B cell (primary cell): ENCODE measurements around the gene FAM25G.

Experiments used
- EZH2 ChIP-seq: IDR thresholded peaks from 2 replicates; pipeline ENCODE4 v1.6.1; 2012; ENCODE audit warnings: borderline replicate concordance, low read depth, mild to moderate bottlenecking, moderate library complexity, low read length; ENCODE audit not compliant: insufficient read depth, poor library complexity, severe bottlenecking
- TF ChIP-seq, protein P1 (sequence below): fragments of 200-600 bp; IDR thresholded peaks from one replicate; pipeline ENCODE4 v1.8.0; 2022; ENCODE audit warnings: antibody characterized with exemption, mild to moderate bottlenecking

DNA sequence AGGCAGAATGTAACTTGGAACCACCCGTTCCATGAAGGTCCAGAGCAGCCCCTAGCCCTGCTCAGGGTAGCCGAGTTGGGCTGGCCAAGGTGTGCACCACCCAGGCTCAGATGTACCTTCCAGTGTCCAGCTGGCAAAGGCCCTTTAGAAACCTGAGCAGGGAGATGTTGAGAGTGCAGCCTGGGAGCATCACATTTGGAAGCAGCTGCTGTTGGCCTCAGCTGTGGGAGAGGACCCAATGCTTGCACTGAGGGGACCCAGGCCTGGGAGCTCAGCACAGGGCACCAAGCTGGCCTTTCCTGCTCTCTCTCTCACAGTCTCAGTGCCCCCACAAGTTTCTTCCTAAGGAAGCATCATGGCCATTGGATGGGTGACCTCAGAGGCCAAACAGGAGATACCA is 41.1 kb downstream of the FAM25G start:
- no peak for TF ChIP-seq EZH2
- TF ChIP-seq, protein P1, sequence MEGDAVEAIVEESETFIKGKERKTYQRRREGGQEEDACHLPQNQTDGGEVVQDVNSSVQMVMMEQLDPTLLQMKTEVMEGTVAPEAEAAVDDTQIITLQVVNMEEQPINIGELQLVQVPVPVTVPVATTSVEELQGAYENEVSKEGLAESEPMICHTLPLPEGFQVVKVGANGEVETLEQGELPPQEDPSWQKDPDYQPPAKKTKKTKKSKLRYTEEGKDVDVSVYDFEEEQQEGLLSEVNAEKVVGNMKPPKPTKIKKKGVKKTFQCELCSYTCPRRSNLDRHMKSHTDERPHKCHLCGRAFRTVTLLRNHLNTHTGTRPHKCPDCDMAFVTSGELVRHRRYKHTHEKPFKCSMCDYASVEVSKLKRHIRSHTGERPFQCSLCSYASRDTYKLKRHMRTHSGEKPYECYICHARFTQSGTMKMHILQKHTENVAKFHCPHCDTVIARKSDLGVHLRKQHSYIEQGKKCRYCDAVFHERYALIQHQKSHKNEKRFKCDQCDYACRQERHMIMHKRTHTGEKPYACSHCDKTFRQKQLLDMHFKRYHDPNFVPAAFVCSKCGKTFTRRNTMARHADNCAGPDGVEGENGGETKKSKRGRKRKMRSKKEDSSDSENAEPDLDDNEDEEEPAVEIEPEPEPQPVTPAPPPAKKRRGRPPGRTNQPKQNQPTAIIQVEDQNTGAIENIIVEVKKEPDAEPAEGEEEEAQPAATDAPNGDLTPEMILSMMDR = no peak
